Measurements from ENCODE around the gene SLC38A9. TPM values are rescaled to one million over a fixed set of nuclear protein-coding genes. Genes with fewer than 3 reads are reported as not detected.
A peak's percentile ranks its signal among the peaks of the same experiment; 100 is the strongest.

SLC38A9 gene
- total RNA-seq, 1 experiment from 2014 or later: 27.0 TPM

- Mint-ChIP-seq H3K9me3 (no peaks in the 10 kb centered on the region), H3K4me1 (peaks cover 37% of the 10 kb centered on the region), H3K4me3 (no peak overlapping the region), H3K27ac (0 out of 2 replicates have a peak overlapping the region, but pooled peaks have one; percentile 53), H3K27me3 (ENCODE audit: low read depth) (no peaks in the 10 kb centered on the region), H3K36me3 (no peaks in the 10 kb centered on the region)
- ChIA-PET POLR2A (no interaction called here), CTCF (interaction anchor here (1.4 kb wide), 1 partner anchor 112 kb away, joined by 3 read pairs; no protein-coding TSS in a partner anchor)
- TF ChIP-seq ESRRA (CRISPR knock-in tag; IDR thresholded peaks at IDR 0.05; ENCODE audit: borderline replicate concordance) (no peak), TP53 (CRISPR knock-in tag; IDR thresholded peaks at IDR 0.05) (no peak), ATF2 (CRISPR knock-in tag; IDR thresholded peaks at IDR 0.05; ENCODE audit: borderline replicate concordance, low read depth) (no peak), JUN (CRISPR knock-in tag; IDR thresholded peaks at IDR 0.05) (no peak), JAZF1 (CRISPR knock-in tag; IDR thresholded peaks at IDR 0.05) (no peak), PRDM15 (CRISPR knock-in tag; IDR thresholded peaks at IDR 0.05) (no peak), SOX15 (CRISPR knock-in tag; IDR thresholded peaks at IDR 0.05) (no peak), NFE2L1 (CRISPR knock-in tag; IDR thresholded peaks at IDR 0.05) (no peak), NR2C2 (CRISPR knock-in tag; IDR thresholded peaks at IDR 0.05) (no peak), ZNF423 (CRISPR knock-in tag; IDR thresholded peaks at IDR 0.05) (no peak), MYBL2 (CRISPR knock-in tag; IDR thresholded peaks at IDR 0.05) (no peak), ATF3 (CRISPR knock-in tag; conservative IDR thresholded peaks at IDR 0.05) (no peak), USF1 (CRISPR knock-in tag; IDR thresholded peaks at IDR 0.05) (no peak)
- TF ChIP-seq, protein P1, sequence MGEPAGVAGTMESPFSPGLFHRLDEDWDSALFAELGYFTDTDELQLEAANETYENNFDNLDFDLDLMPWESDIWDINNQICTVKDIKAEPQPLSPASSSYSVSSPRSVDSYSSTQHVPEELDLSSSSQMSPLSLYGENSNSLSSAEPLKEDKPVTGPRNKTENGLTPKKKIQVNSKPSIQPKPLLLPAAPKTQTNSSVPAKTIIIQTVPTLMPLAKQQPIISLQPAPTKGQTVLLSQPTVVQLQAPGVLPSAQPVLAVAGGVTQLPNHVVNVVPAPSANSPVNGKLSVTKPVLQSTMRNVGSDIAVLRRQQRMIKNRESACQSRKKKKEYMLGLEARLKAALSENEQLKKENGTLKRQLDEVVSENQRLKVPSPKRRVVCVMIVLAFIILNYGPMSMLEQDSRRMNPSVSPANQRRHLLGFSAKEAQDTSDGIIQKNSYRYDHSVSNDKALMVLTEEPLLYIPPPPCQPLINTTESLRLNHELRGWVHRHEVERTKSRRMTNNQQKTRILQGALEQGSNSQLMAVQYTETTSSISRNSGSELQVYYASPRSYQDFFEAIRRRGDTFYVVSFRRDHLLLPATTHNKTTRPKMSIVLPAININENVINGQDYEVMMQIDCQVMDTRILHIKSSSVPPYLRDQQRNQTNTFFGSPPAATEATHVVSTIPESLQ (CRISPR knock-in tag; IDR thresholded peaks at IDR 0.05): no peak
- TF ChIP-seq, protein P2, sequence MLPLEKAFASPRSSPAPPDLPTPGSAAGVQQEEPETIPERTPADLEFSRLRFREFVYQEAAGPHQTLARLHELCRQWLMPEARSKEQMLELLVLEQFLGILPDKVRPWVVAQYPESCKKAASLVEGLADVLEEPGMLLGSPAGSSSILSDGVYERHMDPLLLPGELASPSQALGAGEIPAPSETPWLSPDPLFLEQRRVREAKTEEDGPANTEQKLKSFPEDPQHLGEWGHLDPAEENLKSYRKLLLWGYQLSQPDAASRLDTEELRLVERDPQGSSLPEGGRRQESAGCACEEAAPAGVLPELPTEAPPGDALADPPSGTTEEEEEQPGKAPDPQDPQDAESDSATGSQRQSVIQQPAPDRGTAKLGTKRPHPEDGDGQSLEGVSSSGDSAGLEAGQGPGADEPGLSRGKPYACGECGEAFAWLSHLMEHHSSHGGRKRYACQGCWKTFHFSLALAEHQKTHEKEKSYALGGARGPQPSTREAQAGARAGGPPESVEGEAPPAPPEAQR (CRISPR knock-in tag; IDR thresholded peaks at IDR 0.05): no peak
- TF ChIP-seq, protein P3, sequence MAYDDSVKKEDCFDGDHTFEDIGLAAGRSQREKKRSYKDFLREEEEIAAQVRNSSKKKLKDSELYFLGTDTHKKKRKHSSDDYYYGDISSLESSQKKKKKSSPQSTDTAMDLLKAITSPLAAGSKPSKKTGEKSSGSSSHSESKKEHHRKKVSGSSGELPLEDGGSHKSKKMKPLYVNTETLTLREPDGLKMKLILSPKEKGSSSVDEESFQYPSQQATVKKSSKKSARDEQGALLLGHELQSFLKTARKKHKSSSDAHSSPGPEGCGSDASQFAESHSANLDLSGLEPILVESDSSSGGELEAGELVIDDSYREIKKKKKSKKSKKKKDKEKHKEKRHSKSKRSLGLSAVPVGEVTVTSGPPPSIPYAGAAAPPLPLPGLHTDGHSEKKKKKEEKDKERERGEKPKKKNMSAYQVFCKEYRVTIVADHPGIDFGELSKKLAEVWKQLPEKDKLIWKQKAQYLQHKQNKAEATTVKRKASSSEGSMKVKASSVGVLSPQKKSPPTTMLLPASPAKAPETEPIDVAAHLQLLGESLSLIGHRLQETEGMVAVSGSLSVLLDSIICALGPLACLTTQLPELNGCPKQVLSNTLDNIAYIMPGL (CRISPR knock-in tag; IDR thresholded peaks at IDR 0.05): no peak
- ATAC-seq (no peak), DNase-seq (ENCODE audit: low spot score) (no peak)
Measured at GRCh38 chr5:55580042-55580441, 132.1 kb downstream of the SLC38A9 start.

Data from WTC11 (cell line).